Measurements from ENCODE around the gene SMG5. TPM values are rescaled to one million over a fixed set of nuclear protein-coding genes. Genes with fewer than 3 reads are reported as not detected.
A peak's percentile ranks its signal among the peaks of the same experiment; 100 is the strongest.

SMG5 gene
- polyA plus RNA-seq, 1 donor (not counting 4 experiments of a cell fraction or from before 2014, with no cell fraction given), result 22.4 TPM

GRCh38 chr1:156242738-156243137, 39.9 kb downstream of the SMG5 start:
- no peak for DNase-seq (ENCODE audit: low read depth, low spot score)
- dilution Hi-C loops (cut with MboI; ENCODE audit: extremely low pct_ligation_motif_present, low sequenced_read_pairs), result no loop called here
- TF ChIP-seq CTCF (optimal IDR thresholded peaks at IDR 0.05 in 1 of 3, IDR thresholded peaks at IDR 0.05 in 1 of 3, conservative IDR thresholded peaks at IDR 0.05 in 1 of 3; ENCODE audit: extremely low read depth in 1 of 3, insufficient read depth in 2 of 3, low read length in 3 of 3) (no peak), EZH2 (IDR thresholded peaks at IDR 0.05; ENCODE audit: low read length) (no peak)
- H3K9ac ChIP-seq (ENCODE audit: control insufficient read depth, extremely low read depth, insufficient read depth, low read length), result no peak overlapping the region
- no peak overlapping the region for H3K4me2 ChIP-seq (ENCODE audit: control insufficient read depth, extremely low read depth, insufficient read depth, low read depth, low read length)
- no peaks in the 10 kb centered on the region for H3K9me3 ChIP-seq (ENCODE audit: control insufficient read depth, low read depth, low read length)
- no peak overlapping the region for H3K4me3 ChIP-seq (ENCODE audit: control insufficient read depth in 2 of 3, extremely low read depth in 1 of 3, insufficient read depth in 2 of 3, low read depth in 1 of 3, low read length in 3 of 3)
- H3K36me3 ChIP-seq (ENCODE audit: control insufficient read depth in 2 of 2, extremely low read depth in 1 of 2, insufficient read depth in 2 of 2, low read length in 2 of 2), result peaks cover 0 to 2% of the 10 kb centered on the region in 2 experiments
- no peak overlapping the region for H2AFZ ChIP-seq (ENCODE audit: control insufficient read depth, low read length)
- no peak for FAIRE-seq
- no peaks in the 10 kb centered on the region for H4K20me1 ChIP-seq (ENCODE audit: control insufficient read depth, extremely low read depth, insufficient read depth, low read length)
- no peaks in the 10 kb centered on the region for H3K79me2 ChIP-seq (ENCODE audit: control insufficient read depth, insufficient read depth, low read length)
- peaks cover 35% of the 10 kb centered on the region for H3K4me1 ChIP-seq (ENCODE audit: control insufficient read depth, extremely low read depth, insufficient read depth, low read length)
- H3K9me1 ChIP-seq (ENCODE audit: control insufficient read depth, extremely low read depth, insufficient read depth, low read length), result no peaks in the 10 kb centered on the region
- H3K27ac ChIP-seq (ENCODE audit: control insufficient read depth, insufficient read depth, low read length), result no peak overlapping the region
- H3K27me3 ChIP-seq (ENCODE audit: control insufficient read depth, extremely low read depth, insufficient read depth, low read length), result peaks cover 13% of the 10 kb centered on the region

- no peak for FAIRE-seq
- peak within 1 kb of the TSS; percentile 55 for H3K4me2 ChIP-seq (ENCODE audit: control insufficient read depth, extremely low read depth, insufficient read depth, low read depth, low read length)
These were observed 40.7 kb downstream of the SMG5 start, which contains the start of gene BGLAP for GRCh38 chr1:156241926-156242325. TSS of gene BGLAP (plus strand) at chr1:156242184. CDS start at chr1:156242232, 48 bp downstream.

More at GRCh38 chr1:156241926-156242325, 40.7 kb downstream of the SMG5 start, which contains the start of gene BGLAP:
- Histone ChIP-seq H3K4me3 (ENCODE audit: control insufficient read depth in 2 of 3, extremely low read depth in 1 of 3, insufficient read depth in 2 of 3, low read depth in 1 of 3, low read length in 3 of 3) (no peak within 1 kb of the TSS), H3K79me2 (ENCODE audit: control insufficient read depth, insufficient read depth, low read length) (no peaks in the 10 kb centered on the region), H3K27ac (ENCODE audit: control insufficient read depth, insufficient read depth, low read length) (no peak within 1 kb of the TSS), H4K20me1 (ENCODE audit: control insufficient read depth, extremely low read depth, insufficient read depth, low read length) (no peaks in the 10 kb centered on the region), H3K4me1 (ENCODE audit: control insufficient read depth, extremely low read depth, insufficient read depth, low read length) (peaks cover 27% of the 10 kb centered on the region), H3K27me3 (ENCODE audit: control insufficient read depth, extremely low read depth, insufficient read depth, low read length) (peaks cover 13% of the 10 kb centered on the region), H3K9ac (ENCODE audit: control insufficient read depth, extremely low read depth, insufficient read depth, low read length) (peak within 1 kb of the TSS; percentile 44), H3K36me3 (ENCODE audit: control insufficient read depth in 2 of 2, extremely low read depth in 1 of 2, insufficient read depth in 2 of 2, low read length in 2 of 2) (peaks cover 0 to 2% of the 10 kb centered on the region in 2 experiments), H2AFZ (ENCODE audit: control insufficient read depth, low read length) (no peak within 1 kb of the TSS), H3K9me1 (ENCODE audit: control insufficient read depth, extremely low read depth, insufficient read depth, low read length) (no peaks in the 10 kb centered on the region), H3K9me3 (ENCODE audit: control insufficient read depth, low read depth, low read length) (no peaks in the 10 kb centered on the region)
- dilution Hi-C loops (cut with MboI; ENCODE audit: extremely low pct_ligation_motif_present, low sequenced_read_pairs), result no loop called here
- no peak for DNase-seq (ENCODE audit: low read depth, low spot score)
- TF ChIP-seq CTCF (optimal IDR thresholded peaks at IDR 0.05 in 1 of 3, IDR thresholded peaks at IDR 0.05 in 1 of 3, conservative IDR thresholded peaks at IDR 0.05 in 1 of 3; ENCODE audit: extremely low read depth in 1 of 3, insufficient read depth in 2 of 3, low read length in 3 of 3) (no peak), EZH2 (IDR thresholded peaks at IDR 0.05; ENCODE audit: low read length) (no peak)
